MM.1S (cell line): ENCODE results near the gene SSBP3.

Experiments used
- CTCF ChIP-seq: fragments of 300-600 bp; sonication (generic); IDR thresholded peaks from 2 replicates; pipeline ENCODE4 v1.5.1; 2016; ENCODE audit warnings: antibody characterized with exemption, low read length, mixed read lengths
- EZH2 ChIP-seq: fragments of 300-600 bp; sonication (generic); optimal IDR thresholded peaks from 2 replicates; pipeline ENCODE3; 2017; ENCODE audit warnings: low read depth, mild to moderate bottlenecking, antibody characterized with exemption, low read length, mixed read lengths
- EZH2phosphoT487 ChIP-seq: fragments of 300-600 bp; sonication (generic); IDR thresholded peaks from 2 replicates; pipeline ENCODE4 v1.6.1; 2018; ENCODE audit warnings: antibody characterized with exemption, low read length

GRCh38 chr1:54318246-54318814 is 87.9 kb downstream of the SSBP3 start:
- TF ChIP-seq CTCF (no peak), EZH2 (no peak), EZH2phosphoT487 (no peak)
